OCI-LY7 (cell line): ENCODE data around the gene C1orf198. TPM values are rescaled to one million over a fixed set of nuclear protein-coding genes. Genes with fewer than 3 reads are reported as not detected.

Experiments used
- BruUV-seq: library from RNA; stranded (reverse); fragments of 400-500 nt; replicated peaks from 2 replicates; lab custom pipeline; 2021; lab: Mats Ljungman, UMichigan
- CTCF ChIA-PET: fragments of 300-600 bp; sonication (Branson Sonifier 250); formaldehyde crosslinking; loops from one replicate; lab custom pipeline; 2022; ENCODE audit warnings: antibody characterized with exemption; ENCODE audit not compliant: unreplicated experiment; lab: Charles Lee
- POLR2A ChIA-PET: fragments of 300-600 bp; sonication (Branson Sonifier 250); formaldehyde crosslinking; loops from one replicate; lab custom pipeline; 2022; ENCODE audit warnings: antibody characterized with exemption; lab: Charles Lee
- DNase-seq: peaks from one replicate; pipeline ENCODE4 v3.0.0-alpha.2; 2015; ENCODE audit warnings: low spot score
- H2AFZ ChIP-seq: fragments of 200-600 bp; sonication (generic), shearing (Covaris generic); 2 replicates; pipeline ENCODE4 v1.6.1; 2014; ENCODE audit warnings: mild to moderate bottlenecking, antibody characterized with exemption, low read length, moderate library complexity
- H3K27ac ChIP-seq: fragments of 200-600 bp; sonication (generic); 2 replicates; pipeline ENCODE4 v1.5.1; 2014; ENCODE audit warnings: mixed run types, low read depth, mild to moderate bottlenecking, moderate library complexity, low read length, inconsistent platforms; ENCODE audit not compliant: poor library complexity, severe bottlenecking
- H3K36me3 ChIP-seq: fragments of 200-600 bp; sonication (generic); 2 replicates; pipeline ENCODE4 v1.6.1; 2014; ENCODE audit warnings: mild to moderate bottlenecking, antibody characterized with exemption, low read length, moderate library complexity, mixed read lengths; ENCODE audit not compliant: insufficient read depth
- H3K4me1 ChIP-seq: fragments of 200-600 bp; sonication (generic); 2 replicates; pipeline ENCODE4 v1.5.1; 2014; ENCODE audit warnings: mild to moderate bottlenecking, low read length; ENCODE audit not compliant: insufficient read depth, poor library complexity, severe bottlenecking
- H3K4me2 ChIP-seq: fragments of 200-600 bp; sonication (generic); 2 replicates; pipeline ENCODE4 v1.6.1; 2014; ENCODE audit warnings: mild to moderate bottlenecking, low read length
- H3K4me3 ChIP-seq: fragments of 200-600 bp; sonication (generic); 2 replicates; pipeline ENCODE4 v1.5.1; 2014; ENCODE audit warnings: mild to moderate bottlenecking, low read depth, low read length; ENCODE audit not compliant: poor library complexity, severe bottlenecking
- H3K79me2 ChIP-seq: fragments of 200-600 bp; sonication (generic); 2 replicates; pipeline ENCODE4 v1.6.1; 2016; ENCODE audit warnings: low read depth, mild to moderate bottlenecking, low read length, moderate library complexity, mixed read lengths; ENCODE audit not compliant: insufficient read depth
- H3K9me2 ChIP-seq: fragments of 200-600 bp; sonication (generic); 2 replicates; pipeline ENCODE4 v1.6.1; 2016; ENCODE audit warnings: mild to moderate bottlenecking, low read length, mixed read lengths; ENCODE audit not compliant: insufficient read depth
- H3K9me3 ChIP-seq: fragments of 200-600 bp; sonication (generic); 2 replicates; pipeline ENCODE4 v1.6.1; 2014; ENCODE audit warnings: mild to moderate bottlenecking, mixed run types, low read length, mixed read lengths
- H4K20me1 ChIP-seq: fragments of 200-600 bp; sonication (generic); 2 replicates; pipeline ENCODE4 v1.6.1; 2014; ENCODE audit warnings: mild to moderate bottlenecking, antibody characterized with exemption, low read length, moderate library complexity, mixed read lengths; ENCODE audit not compliant: insufficient read depth
- EZH2phosphoT487 ChIP-seq: fragments of 200-600 bp; sonication (generic); IDR thresholded peaks from 2 replicates; pipeline ENCODE4 v1.6.1; 2018; ENCODE audit warnings: low read depth, borderline replicate concordance, mild to moderate bottlenecking, mixed run types, antibody characterized with exemption, low read length, moderate library complexity, mixed read lengths
- intact Hi-C: fragments of 100-400 bp; cut with micrococcal nuclease; formaldehyde crosslinking; loops from one replicate; pipeline ENCODE4 v1.10.0; 2022; ENCODE audit not compliant: unreplicated experiment
- total RNA-seq, 2 experiments: library from RNA; depleted of rRNA in 1 of 2; stranded (reverse); fragments of >200 nt in 1 of 2; shearing (Covaris generic) in 1 of 2; gene quantifications; 2 replicates each; pipeline ENCODE4 v1.2.3, GENCODE V29; 2014 to 2022
- TF ChIP-seq, protein P1 (sequence below): fragments of 200-600 bp; sonication (generic); conservative IDR thresholded peaks from 2 replicates; pipeline ENCODE4 v1.5.1; 2014; ENCODE audit warnings: mild to moderate bottlenecking, antibody characterized with exemption, low read length, moderate library complexity, mixed read lengths

Gene C1orf198
- total RNA-seq, 2 experiments from 2014 or later: 5.7 to 6.5 TPM

DNA sequence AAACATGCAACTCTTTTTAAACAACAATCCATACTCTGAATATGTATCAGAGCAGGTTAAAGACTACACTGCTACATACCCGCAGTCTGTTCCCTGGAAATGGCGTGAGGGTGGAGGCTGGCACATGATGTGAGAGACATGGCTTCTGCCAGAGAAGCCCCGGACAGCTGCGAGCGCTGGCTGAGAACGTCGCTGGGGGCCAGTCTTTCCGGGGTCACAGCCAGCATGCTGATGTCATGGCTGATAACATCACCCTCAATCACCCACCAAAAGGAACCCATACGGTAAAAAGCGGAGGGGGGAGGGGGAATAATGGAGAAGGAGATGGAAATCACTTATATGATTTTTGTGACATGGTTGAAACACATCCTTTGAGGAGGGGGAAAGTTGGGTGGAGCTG is 29.1 kb downstream of the C1orf198 start:
- H3K36me3 ChIP-seq: no peaks in the 10 kb centered on the region
- intact Hi-C loops: no loop called here
- no peaks in the 10 kb centered on the region for H3K9me3 ChIP-seq
- H3K4me1 ChIP-seq: no peaks in the 10 kb centered on the region
- POLR2A ChIA-PET: no interaction called here
- no peak overlapping the region for H3K4me3 ChIP-seq
- no peaks in the 10 kb centered on the region for H4K20me1 ChIP-seq
- H3K4me2 ChIP-seq: no peak overlapping the region
- H3K27ac ChIP-seq: no peak overlapping the region
- H3K79me2 ChIP-seq: no peaks in the 10 kb centered on the region
- H3K9me2 ChIP-seq: no peaks in the 10 kb centered on the region
- no peak overlapping the region for H2AFZ ChIP-seq
- no peak for TF ChIP-seq EZH2phosphoT487
- TF ChIP-seq, protein P1, sequence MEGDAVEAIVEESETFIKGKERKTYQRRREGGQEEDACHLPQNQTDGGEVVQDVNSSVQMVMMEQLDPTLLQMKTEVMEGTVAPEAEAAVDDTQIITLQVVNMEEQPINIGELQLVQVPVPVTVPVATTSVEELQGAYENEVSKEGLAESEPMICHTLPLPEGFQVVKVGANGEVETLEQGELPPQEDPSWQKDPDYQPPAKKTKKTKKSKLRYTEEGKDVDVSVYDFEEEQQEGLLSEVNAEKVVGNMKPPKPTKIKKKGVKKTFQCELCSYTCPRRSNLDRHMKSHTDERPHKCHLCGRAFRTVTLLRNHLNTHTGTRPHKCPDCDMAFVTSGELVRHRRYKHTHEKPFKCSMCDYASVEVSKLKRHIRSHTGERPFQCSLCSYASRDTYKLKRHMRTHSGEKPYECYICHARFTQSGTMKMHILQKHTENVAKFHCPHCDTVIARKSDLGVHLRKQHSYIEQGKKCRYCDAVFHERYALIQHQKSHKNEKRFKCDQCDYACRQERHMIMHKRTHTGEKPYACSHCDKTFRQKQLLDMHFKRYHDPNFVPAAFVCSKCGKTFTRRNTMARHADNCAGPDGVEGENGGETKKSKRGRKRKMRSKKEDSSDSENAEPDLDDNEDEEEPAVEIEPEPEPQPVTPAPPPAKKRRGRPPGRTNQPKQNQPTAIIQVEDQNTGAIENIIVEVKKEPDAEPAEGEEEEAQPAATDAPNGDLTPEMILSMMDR: no peak
- BruUV-seq: no TSS peak
- CTCF ChIA-PET: no interaction called here
- no peak for DNase-seq

DNA sequence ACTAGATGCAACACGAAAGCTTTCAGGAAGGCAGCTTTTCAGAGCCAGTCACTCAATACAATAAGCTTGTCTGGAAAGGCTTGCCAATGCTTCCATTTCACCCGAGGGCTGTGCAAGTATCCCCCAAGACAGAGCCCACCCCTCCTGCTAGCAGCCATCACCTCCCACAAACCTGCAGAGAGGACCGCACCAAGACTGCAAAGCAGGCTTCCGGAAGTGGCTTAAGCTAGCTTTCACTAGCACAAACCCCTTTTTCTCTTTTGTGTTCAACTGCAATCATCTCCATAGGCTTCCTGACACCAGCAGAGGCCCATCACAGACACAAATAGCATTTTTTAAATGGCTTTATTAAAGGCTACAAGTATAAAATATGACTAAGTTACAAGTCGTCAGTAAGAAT is 31.5 kb downstream of the C1orf198 start:
- Histone ChIP-seq H3K9me3 (no peaks in the 10 kb centered on the region), H3K27ac (no peak overlapping the region), H3K9me2 (no peaks in the 10 kb centered on the region), H3K36me3 (no peaks in the 10 kb centered on the region), H4K20me1 (no peaks in the 10 kb centered on the region), H3K4me2 (no peak overlapping the region), H3K4me1 (no peaks in the 10 kb centered on the region), H3K4me3 (no peak overlapping the region), H2AFZ (no peak overlapping the region), H3K79me2 (no peaks in the 10 kb centered on the region)
- POLR2A ChIA-PET: interaction anchor here (0.6 kb wide), 1 partner anchor 42 kb away, joined by 4 read pairs; no protein-coding TSS in a partner anchor
- TF ChIP-seq, protein P1: no peak
- DNase-seq: no peak
- no TSS peak for BruUV-seq
- intact Hi-C loops: no loop called here
- CTCF ChIA-PET: no interaction called here

DNA sequence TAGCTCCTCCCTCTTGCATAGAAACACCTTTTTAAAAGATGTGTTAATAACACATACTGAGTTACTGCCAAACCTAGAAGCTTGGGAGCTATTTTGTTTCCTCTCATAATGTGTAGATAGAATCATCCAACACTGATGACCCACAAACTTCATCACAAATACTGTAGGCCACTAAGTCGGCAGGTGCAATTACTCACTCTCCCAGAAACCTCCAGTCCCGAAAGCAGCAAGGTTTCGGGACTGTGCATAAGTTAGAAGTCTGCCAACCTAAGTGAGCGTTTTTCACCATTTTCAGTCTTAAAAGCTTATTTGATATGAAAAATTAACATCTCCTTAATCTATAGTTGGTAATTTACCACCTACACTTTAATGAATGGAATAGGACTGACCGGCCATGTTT is 32.0 kb downstream of the C1orf198 start:
- DNase-seq: no peak
- TF ChIP-seq, protein P1: no peak
- TF ChIP-seq EZH2phosphoT487: no peak
- no peak overlapping the region for H3K4me2 ChIP-seq
- no peak overlapping the region for H3K4me3 ChIP-seq
- CTCF ChIA-PET: no interaction called here
- POLR2A ChIA-PET: interaction anchor here (0.6 kb wide), 1 partner anchor 43 kb away, joined by 4 read pairs; no protein-coding TSS in a partner anchor
- no peak overlapping the region for H3K27ac ChIP-seq
- no peak overlapping the region for H2AFZ ChIP-seq
- intact Hi-C loops: no loop called here
- H3K9me2 ChIP-seq: no peaks in the 10 kb centered on the region
- H3K79me2 ChIP-seq: no peaks in the 10 kb centered on the region
- H3K9me3 ChIP-seq: no peaks in the 10 kb centered on the region
- H3K36me3 ChIP-seq: no peaks in the 10 kb centered on the region
- BruUV-seq: no TSS peak
- no peaks in the 10 kb centered on the region for H3K4me1 ChIP-seq
- no peaks in the 10 kb centered on the region for H4K20me1 ChIP-seq
